ENCODE measurements around the gene CBY3. TPM values are rescaled to one million over a fixed set of nuclear protein-coding genes. Genes with fewer than 3 reads are reported as not detected.

Gene CBY3
- total and polyA plus RNA-seq, 12 donors = 0.10 to 0.11 TPM; not detected in 10

GRCh38 chr5:179727106-179727505 lies 46.3 kb upstream of the CBY3 start:
- Histone ChIP-seq H3K4me3 (no peak overlapping the region), H3K27me3 (no peaks in the 10 kb centered on the region), H3K9me3 (replicated peaks in 1 of 3) (no peaks in the 10 kb centered on the region), H3K36me3 (replicated peaks in 1 of 2) (peaks cover 0 to 87% of the 10 kb centered on the region in 2 donors), H3K27ac (no peak overlapping the region), H3K4me1 (replicated peaks in 1 of 2) (peaks cover 7 to 12% of the 10 kb centered on the region in 2 donors)
- TF ChIP-seq CTCF (IDR thresholded peaks at IDR 0.05) = no peak
- no peak for TF ChIP-seq POLR2A (IDR thresholded peaks at IDR 0.05)
- WGBS, 4 donors = 82 to 94% (median 85%) methylated on average over 6 of the region's 6 CpGs
- DNase-seq = no peak
- intact Hi-C loops (cut with DNase I) = no loop called here

GRCh38 chr5:179724163-179724562 lies 43.3 kb upstream of the CBY3 start:
- TF ChIP-seq POLR2A (IDR thresholded peaks at IDR 0.05) = no peak
- TF ChIP-seq CTCF (IDR thresholded peaks at IDR 0.05) = no peak
- Histone ChIP-seq H3K27ac (peak overlapping the region in 1 of 5 donors; percentile 5), H3K9me3 (replicated peaks in 1 of 3) (no peaks in the 10 kb centered on the region), H3K4me1 (replicated peaks in 1 of 2) (no peaks in the 10 kb centered on the region), H3K4me3 (no peak overlapping the region), H3K27me3 (no peaks in the 10 kb centered on the region), H3K36me3 (replicated peaks in 1 of 2) (peaks cover 0 to 97% of the 10 kb centered on the region in 2 donors)
- intact Hi-C loops (cut with DNase I) = no loop called here
- 63 to 71% (median 66%) methylated on average over 4 of the region's 4 CpGs for WGBS, 4 donors
- no peak for DNase-seq

GRCh38 chr5:179720222-179720621 lies 39.4 kb upstream of the CBY3 start:
- intact Hi-C loops (cut with DNase I) = no loop called here
- H3K27me3 ChIP-seq = no peaks in the 10 kb centered on the region
- no peak for DNase-seq
- H3K36me3 ChIP-seq (replicated peaks in 1 of 2) = peaks cover 0 to 88% of the 10 kb centered on the region in 2 donors
- no peak for TF ChIP-seq CTCF (IDR thresholded peaks at IDR 0.05)
- TF ChIP-seq POLR2A (IDR thresholded peaks at IDR 0.05) = no peak
- H3K4me3 ChIP-seq = no peak overlapping the region
- H3K27ac ChIP-seq = no peak overlapping the region
- WGBS, 4 donors = 83 to 88% (median 87%) methylated on average over 2 of the region's 2 CpGs
- H3K9me3 ChIP-seq (replicated peaks in 1 of 3) = no peaks in the 10 kb centered on the region
- H3K4me1 ChIP-seq (replicated peaks in 1 of 2) = no peaks in the 10 kb centered on the region

- Histone ChIP-seq H3K27ac (no peak overlapping the region), H3K27me3 (no peaks in the 10 kb centered on the region), H3K4me1 (replicated peaks in 1 of 2) (no peaks in the 10 kb centered on the region), H3K9me3 (replicated peaks in 1 of 3) (no peaks in the 10 kb centered on the region), H3K36me3 (replicated peaks in 1 of 2) (peaks cover 0 to 87% of the 10 kb centered on the region in 2 donors), H3K4me3 (no peak overlapping the region)
- TF ChIP-seq CTCF (IDR thresholded peaks at IDR 0.05) (no peak), POLR2A (IDR thresholded peaks at IDR 0.05) (no peak)
- intact Hi-C loops (cut with DNase I) = no loop called here
- 91 to 100% (median 94%) methylated on average over 1 of the region's 1 CpG for WGBS, 4 donors
- no peak for DNase-seq
Measured at GRCh38 chr5:179716286-179716685, 35.5 kb upstream of the CBY3 start.
